ENCODE measurements around the gene SLC26A3.

The SLC26A3 gene

GRCh38 chr7:107847168-107847835, 44.3 kb upstream of the SLC26A3 start:
- no peaks in the 10 kb centered on the region for H3K27me3 ChIP-seq (replicated peaks; ENCODE audit: insufficient read depth, low read length)

GRCh38 chr7:107846324-107846723, 43.3 kb upstream of the SLC26A3 start:
- TF ChIP-seq EZH2 (optimal IDR thresholded peaks at IDR 0.05; ENCODE audit: low read depth, low read length) (no peak), EZH2phosphoT487 (IDR thresholded peaks at IDR 0.05; ENCODE audit: low read length) (no peak)
- TF ChIP-seq, protein P1, sequence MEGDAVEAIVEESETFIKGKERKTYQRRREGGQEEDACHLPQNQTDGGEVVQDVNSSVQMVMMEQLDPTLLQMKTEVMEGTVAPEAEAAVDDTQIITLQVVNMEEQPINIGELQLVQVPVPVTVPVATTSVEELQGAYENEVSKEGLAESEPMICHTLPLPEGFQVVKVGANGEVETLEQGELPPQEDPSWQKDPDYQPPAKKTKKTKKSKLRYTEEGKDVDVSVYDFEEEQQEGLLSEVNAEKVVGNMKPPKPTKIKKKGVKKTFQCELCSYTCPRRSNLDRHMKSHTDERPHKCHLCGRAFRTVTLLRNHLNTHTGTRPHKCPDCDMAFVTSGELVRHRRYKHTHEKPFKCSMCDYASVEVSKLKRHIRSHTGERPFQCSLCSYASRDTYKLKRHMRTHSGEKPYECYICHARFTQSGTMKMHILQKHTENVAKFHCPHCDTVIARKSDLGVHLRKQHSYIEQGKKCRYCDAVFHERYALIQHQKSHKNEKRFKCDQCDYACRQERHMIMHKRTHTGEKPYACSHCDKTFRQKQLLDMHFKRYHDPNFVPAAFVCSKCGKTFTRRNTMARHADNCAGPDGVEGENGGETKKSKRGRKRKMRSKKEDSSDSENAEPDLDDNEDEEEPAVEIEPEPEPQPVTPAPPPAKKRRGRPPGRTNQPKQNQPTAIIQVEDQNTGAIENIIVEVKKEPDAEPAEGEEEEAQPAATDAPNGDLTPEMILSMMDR (IDR thresholded peaks at IDR 0.05; ENCODE audit: low read length): no peak
- H3K9me3 ChIP-seq (replicated peaks; ENCODE audit: insufficient read depth, low read length): no peaks in the 10 kb centered on the region
- H3K4me2 ChIP-seq (ENCODE audit: low read depth, low read length): no peak overlapping the region
- H3K27ac ChIP-seq (ENCODE audit: low read length): no peak overlapping the region
- H3K4me3 ChIP-seq (ENCODE audit: low read length): no peak overlapping the region
- no peak for DNase-seq
- H3K9ac ChIP-seq (ENCODE audit: low read length): no peak overlapping the region
- no peaks in the 10 kb centered on the region for H3K36me3 ChIP-seq (replicated peaks; ENCODE audit: insufficient read depth, low read length)
- H3F3A ChIP-seq (ENCODE audit: insufficient read depth, low read length): no peaks in the 10 kb centered on the region
- H3K4me1 ChIP-seq (ENCODE audit: low read length): no peaks in the 10 kb centered on the region
- no peaks in the 10 kb centered on the region for H3K9me2 ChIP-seq (replicated peaks; ENCODE audit: insufficient read depth, low read length)
- no peaks in the 10 kb centered on the region for H3K79me2 ChIP-seq (ENCODE audit: low read length)
- no peaks in the 10 kb centered on the region for H4K20me1 ChIP-seq (ENCODE audit: insufficient read depth, low read length)
- H2AFZ ChIP-seq (ENCODE audit: low read length): no peak overlapping the region
- no peaks in the 10 kb centered on the region for H3K27me3 ChIP-seq (replicated peaks; ENCODE audit: insufficient read depth, low read length)

More at GRCh38 chr7:107847168-107847835, 44.3 kb upstream of the SLC26A3 start:
- Histone ChIP-seq H3F3A (ENCODE audit: insufficient read depth, low read length) (no peaks in the 10 kb centered on the region), H2AFZ (ENCODE audit: low read length) (no peak overlapping the region), H3K9ac (ENCODE audit: low read length) (no peak overlapping the region), H3K27ac (ENCODE audit: low read length) (no peak overlapping the region), H3K9me3 (replicated peaks; ENCODE audit: insufficient read depth, low read length) (no peaks in the 10 kb centered on the region), H3K4me3 (ENCODE audit: low read length) (no peak overlapping the region), H3K36me3 (replicated peaks; ENCODE audit: insufficient read depth, low read length) (no peaks in the 10 kb centered on the region), H3K79me2 (ENCODE audit: low read length) (no peaks in the 10 kb centered on the region), H3K9me2 (replicated peaks; ENCODE audit: insufficient read depth, low read length) (no peaks in the 10 kb centered on the region), H3K4me2 (ENCODE audit: low read depth, low read length) (no peak overlapping the region), H4K20me1 (ENCODE audit: insufficient read depth, low read length) (no peaks in the 10 kb centered on the region), H3K4me1 (ENCODE audit: low read length) (no peaks in the 10 kb centered on the region)
- TF ChIP-seq, protein P1 (IDR thresholded peaks at IDR 0.05; ENCODE audit: low read length): no peak
- TF ChIP-seq EZH2 (optimal IDR thresholded peaks at IDR 0.05; ENCODE audit: low read depth, low read length) (no peak), EZH2phosphoT487 (IDR thresholded peaks at IDR 0.05; ENCODE audit: low read length) (no peak)
- DNase-seq: no peak

DNA sequence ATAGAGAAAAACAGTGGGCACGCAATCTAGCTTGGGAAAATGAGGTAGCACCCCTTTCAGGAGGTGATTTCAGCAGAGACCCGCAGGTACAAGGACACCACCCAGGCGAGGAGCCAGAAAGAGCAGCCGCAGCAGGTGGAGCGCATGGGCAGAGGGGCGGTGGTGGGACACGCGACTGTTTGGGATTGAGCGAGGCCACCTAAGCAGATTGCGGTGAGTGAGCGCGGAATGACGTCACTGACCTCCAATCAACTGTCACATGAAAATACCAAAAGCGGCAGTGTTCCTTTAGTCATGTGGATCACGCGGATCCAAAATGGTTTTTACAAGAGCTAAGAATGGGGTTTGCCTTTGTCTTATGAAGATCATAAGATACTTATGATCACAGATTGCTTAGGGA, 40.2 kb upstream of the SLC26A3 start:
- Histone ChIP-seq H3K9me3 (replicated peaks; ENCODE audit: insufficient read depth, low read length) (no peaks in the 10 kb centered on the region), H2AFZ (ENCODE audit: low read length) (no peak overlapping the region), H4K20me1 (ENCODE audit: insufficient read depth, low read length) (no peaks in the 10 kb centered on the region), H3K27me3 (replicated peaks; ENCODE audit: insufficient read depth, low read length) (no peaks in the 10 kb centered on the region), H3F3A (ENCODE audit: insufficient read depth, low read length) (no peaks in the 10 kb centered on the region), H3K9ac (ENCODE audit: low read length) (no peak overlapping the region), H3K4me2 (ENCODE audit: low read depth, low read length) (no peak overlapping the region), H3K36me3 (replicated peaks; ENCODE audit: insufficient read depth, low read length) (no peaks in the 10 kb centered on the region), H3K79me2 (ENCODE audit: low read length) (no peaks in the 10 kb centered on the region), H3K27ac (ENCODE audit: low read length) (no peak overlapping the region), H3K9me2 (replicated peaks; ENCODE audit: insufficient read depth, low read length) (no peaks in the 10 kb centered on the region), H3K4me1 (ENCODE audit: low read length) (no peaks in the 10 kb centered on the region), H3K4me3 (ENCODE audit: low read length) (no peak overlapping the region)
- no peak for TF ChIP-seq EZH2 (optimal IDR thresholded peaks at IDR 0.05; ENCODE audit: low read depth, low read length)
- TF ChIP-seq, protein P1 (IDR thresholded peaks at IDR 0.05; ENCODE audit: low read length): no peak
- TF ChIP-seq EZH2phosphoT487 (IDR thresholded peaks at IDR 0.05; ENCODE audit: low read length): no peak
- no peak for DNase-seq
